IMR-90 (cell line): ENCODE results near the gene APOC1. TPM values are rescaled to one million over a fixed set of nuclear protein-coding genes. Genes with fewer than 3 reads are reported as not detected.

Source experiments
- ATAC-seq: fragments of 200-7000 bp; cut with Tn5 transposase; 2 replicates; pipeline ENCODE4 v1.9.1; 2020; ENCODE audit warnings: low read depth, mild to moderate bottlenecking, moderate library complexity
- BruUV-seq: library from RNA; stranded (reverse); fragments of 400-500 nt; replicated peaks from 2 replicates; lab custom pipeline; 2021; lab: Mats Ljungman, UMichigan
- CTCF ChIA-PET: fragments of 300-600 bp; formaldehyde crosslinking; extraction: SDS; loops from one replicate; lab custom pipeline; 2021; ENCODE audit warnings: antibody characterized with exemption; lab: Yijun Ruan, JAX
- POLR2A ChIA-PET: fragments of 300-600 bp; sonication (Branson Sonifier 250); formaldehyde crosslinking; loops from one replicate; lab custom pipeline; 2022; ENCODE audit warnings: antibody characterized with exemption; ENCODE audit not compliant: unreplicated experiment; lab: Charles Lee
- DNase-seq: peaks from one replicate; pipeline ENCODE4 v3.0.0; 2013
- H2AFZ ChIP-seq: replicated peaks from 2 replicates; pipeline ENCODE3; 2013; ENCODE audit warnings: low read length, mild to moderate bottlenecking; ENCODE audit not compliant: poor library complexity
- H2AK5ac ChIP-seq: 2 replicates; pipeline ENCODE4 v1.6.1; 2013; ENCODE audit warnings: low read depth, low read length, inconsistent platforms
- H2AK9ac ChIP-seq: replicated peaks from 2 replicates; pipeline ENCODE3; 2013; ENCODE audit warnings: mild to moderate bottlenecking, low read depth, low read length, moderate library complexity; ENCODE audit not compliant: poor library complexity
- H2BK120ac ChIP-seq: 2 replicates; pipeline ENCODE4 v1.6.1; 2013; ENCODE audit warnings: low read depth, low read length, inconsistent platforms
- H2BK15ac ChIP-seq: 3 replicates; pipeline ENCODE4 v1.6.1; 2013; ENCODE audit warnings: low read depth, low read length, inconsistent platforms
- H2BK20ac ChIP-seq: 2 replicates; pipeline ENCODE4 v1.6.1; 2013; ENCODE audit warnings: low read depth, mild to moderate bottlenecking, inconsistent platforms, low read length, moderate library complexity
- H2BK5ac ChIP-seq: 2 replicates; pipeline ENCODE4 v1.6.1; 2013; ENCODE audit warnings: mild to moderate bottlenecking, low read depth, low read length, inconsistent platforms; ENCODE audit not compliant: poor library complexity, severe bottlenecking
- H3K14ac ChIP-seq: replicated peaks from 2 replicates; pipeline ENCODE4 v1.6.1; 2013; ENCODE audit warnings: low read depth, low read length, inconsistent platforms
- H3K18ac ChIP-seq: 2 replicates; pipeline ENCODE4 v1.6.1; 2013; ENCODE audit warnings: low read depth, low read length, control low read depth
- H3K23ac ChIP-seq: 2 replicates; pipeline ENCODE4 v1.6.1; 2013; ENCODE audit warnings: low read depth, low read length, inconsistent platforms
- H3K27ac ChIP-seq: 2 replicates; pipeline ENCODE4 v1.5.1; 2013; ENCODE audit warnings: mild to moderate bottlenecking, control low read depth, low read length; ENCODE audit not compliant: insufficient read depth
- H3K27me3 ChIP-seq: 2 replicates; pipeline ENCODE4 v1.6.1; 2013; ENCODE audit warnings: low read length; ENCODE audit not compliant: control insufficient read depth, insufficient read depth
- H3K36me3 ChIP-seq: 2 replicates; pipeline ENCODE4 v1.6.1; 2013; ENCODE audit warnings: low read length, mixed read lengths; ENCODE audit not compliant: control insufficient read depth, insufficient read depth
- H3K4ac ChIP-seq: 2 replicates; pipeline ENCODE4 v1.6.1; 2013; ENCODE audit warnings: low read depth, low read length, inconsistent platforms
- H3K4me1 ChIP-seq: 2 replicates; pipeline ENCODE4 v1.6.1; 2013; ENCODE audit warnings: low read length, mixed read lengths; ENCODE audit not compliant: control insufficient read depth, insufficient read depth
- H3K4me2 ChIP-seq: 2 replicates; pipeline ENCODE4 v1.6.1; 2013; ENCODE audit warnings: low read depth, mild to moderate bottlenecking, control low read depth, low read length, moderate library complexity
- H3K4me3 ChIP-seq: 2 replicates; pipeline ENCODE4 v1.5.1; 2013; ENCODE audit warnings: low read depth, mild to moderate bottlenecking, control low read depth, low read length, moderate library complexity; ENCODE audit not compliant: insufficient read depth
- H3K56ac ChIP-seq: 2 replicates; pipeline ENCODE4 v1.6.1; 2013; ENCODE audit warnings: low read length, inconsistent platforms; ENCODE audit not compliant: insufficient read depth; ENCODE audit errors: extremely low read depth
- H3K79me1 ChIP-seq, 2 experiments: 2 replicates each; pipeline ENCODE4 v1.6.1; 2013; ENCODE audit warnings: low read length in 2 of 2, inconsistent platforms in 1 of 2, low read depth in 1 of 2
- H3K9ac ChIP-seq: 2 replicates; pipeline ENCODE4 v1.6.1; 2013; ENCODE audit warnings: low read depth, low read length, control low read depth
- H3K9me1 ChIP-seq: 2 replicates; pipeline ENCODE4 v1.6.1; 2013; ENCODE audit warnings: low read length, inconsistent platforms; ENCODE audit not compliant: insufficient read depth
- H3K9me3 ChIP-seq: 2 replicates; pipeline ENCODE4 v1.6.1; 2013; ENCODE audit warnings: low read length; ENCODE audit not compliant: control insufficient read depth, insufficient read depth
- H4K20me1 ChIP-seq: 2 replicates; pipeline ENCODE4 v1.6.1; 2013; ENCODE audit warnings: low read length, inconsistent platforms; ENCODE audit not compliant: insufficient read depth
- H4K5ac ChIP-seq: 2 replicates; pipeline ENCODE4 v1.6.1; 2013; ENCODE audit warnings: mild to moderate bottlenecking, low read depth, low read length, control low read depth
- H4K8ac ChIP-seq, 2 experiments: 2 replicates each; pipeline ENCODE4 v1.6.1; 2013; ENCODE audit warnings: low read depth in 2 of 2, low read length in 2 of 2, control low read depth in 1 of 2, inconsistent platforms in 1 of 2
- H4K91ac ChIP-seq: 2 replicates; pipeline ENCODE4 v1.6.1; 2013; ENCODE audit warnings: low read depth, low read length, inconsistent platforms; ENCODE audit not compliant: insufficient read depth
- MAZ ChIP-seq: IDR thresholded peaks from 2 replicates; pipeline ENCODE4 v1.6.1; 2012; ENCODE audit warnings: low read depth, mild to moderate bottlenecking, low read length, improper control_type of control experiment, moderate library complexity, borderline replicate concordance
- WGBS, 2 experiments: methylation state at CpG; one replicate each; pipeline versions ENCODE4 v1.1.5 to v1.1.7; 2013; ENCODE audit warnings: missing lambda C conversion rate in 2 of 2; ENCODE audit not compliant: insufficient read length in 1 of 2; ENCODE audit errors: extremely low coverage in 2 of 2; 5-methylcytosine and 5-hydroxymethylcytosine counted together
- dilution Hi-C: fragments of 300-500 bp; cut with HindIII; formaldehyde crosslinking; loops from one replicate; pipeline ENCODE4 v1.14.3; 2018; ENCODE audit warnings: low sequenced_read_pairs; ENCODE audit not compliant: unreplicated experiment
- in situ Hi-C: fragments of 300-500 bp; cut with MboI; formaldehyde crosslinking; loops from 3 replicates; pipeline ENCODE4 v1.14.3; 2019; ENCODE audit warnings: low sequenced_read_pairs, inconsistent platforms, mixed read lengths
- intact Hi-C: fragments of 100-400 bp; cut with micrococcal nuclease; formaldehyde crosslinking; loops from 2 replicates; pipeline ENCODE4 v1.10.0; 2022
- polyA plus RNA-seq, 3 experiments: library from polyadenylated mRNA; depleted of rRNA; stranded (reverse); fragments of >200 nt; gene quantifications; 2 replicates each; pipeline ENCODE4 v1.2.3, GENCODE V29; 2012; ENCODE audit warnings: low replicate concordance in 1 of 3
- total RNA-seq: library from RNA; depleted of rRNA; stranded (reverse); fragments of >200 nt; gene quantifications from 2 replicates; pipeline ENCODE4 v1.2.3, GENCODE V29; 2012

The APOC1 gene
- total and polyA plus RNA-seq, 2 of the 4 experiments (the other 2 are of a cell fraction): 1.1 TPM; not detected in 1

- DNase-seq: no peak
Observed at GRCh38 chr19:44907613-44908012, 6.8 kb upstream of the APOC1 start.

More at GRCh38 chr19:44907613-44908012, 6.8 kb upstream of the APOC1 start:
- POLR2A ChIA-PET: no interaction called here
- H4K5ac ChIP-seq: no peak overlapping the region
- 92% methylated on average over 6 of the region's 12 CpGs; no CpG with 5 or more reads in 1 of the 2 experiments for WGBS, 2 experiments
- H2AK5ac ChIP-seq: no peak overlapping the region
- H3K4me2 ChIP-seq: no peak overlapping the region
- H3K4me1 ChIP-seq: peaks cover 9% of the 10 kb centered on the region; the same call in 1 of the 2 replicates
- H3K79me1 ChIP-seq: no peaks in the 10 kb centered on the region; a peak in 1 of 4 replicates
- H3K23ac ChIP-seq: no peak overlapping the region
- no peak overlapping the region for H3K56ac ChIP-seq
- H3K9me1 ChIP-seq: no peaks in the 10 kb centered on the region
- peaks cover 4% of the 10 kb centered on the region; the same call in 1 of the 2 replicates for H4K20me1 ChIP-seq
- H4K91ac ChIP-seq: no peak overlapping the region
- no peak overlapping the region for H2AK9ac ChIP-seq
- peaks cover 3% of the 10 kb centered on the region for H3K36me3 ChIP-seq
- no peak overlapping the region for H2BK20ac ChIP-seq
- H2BK120ac ChIP-seq: no peak overlapping the region
- no peak overlapping the region for H2BK15ac ChIP-seq
- CTCF ChIA-PET: interaction anchor here (1.1 to 1.2 kb wide), 2 partner anchors 44 to 152 kb away, joined by 3 read pairs; no protein-coding TSS in a partner anchor
- H3K9ac ChIP-seq: no peak overlapping the region
- H3K14ac ChIP-seq: no peak overlapping the region
- BruUV-seq: no TSS peak
- in situ Hi-C loops: no loop called here
- no peak overlapping the region for H3K4me3 ChIP-seq
- no peak overlapping the region for H2BK5ac ChIP-seq
- H2AFZ ChIP-seq: no peak overlapping the region
- ATAC-seq: no peak
- H3K4ac ChIP-seq: no peak overlapping the region
- H3K27me3 ChIP-seq: peaks cover 8% of the 10 kb centered on the region
- no peak overlapping the region for H3K27ac ChIP-seq
- H3K18ac ChIP-seq: no peak overlapping the region
- H4K8ac ChIP-seq: no peak overlapping the region
- TF ChIP-seq MAZ: no peak
- dilution Hi-C loops: no loop called here
- H3K9me3 ChIP-seq: no peaks in the 10 kb centered on the region
- intact Hi-C loops: no loop called here
